ENCODE data around the gene EVA1B.
A peak's percentile ranks its signal among the peaks of the same experiment; 100 is the strongest.

Gene EVA1B

DNA sequence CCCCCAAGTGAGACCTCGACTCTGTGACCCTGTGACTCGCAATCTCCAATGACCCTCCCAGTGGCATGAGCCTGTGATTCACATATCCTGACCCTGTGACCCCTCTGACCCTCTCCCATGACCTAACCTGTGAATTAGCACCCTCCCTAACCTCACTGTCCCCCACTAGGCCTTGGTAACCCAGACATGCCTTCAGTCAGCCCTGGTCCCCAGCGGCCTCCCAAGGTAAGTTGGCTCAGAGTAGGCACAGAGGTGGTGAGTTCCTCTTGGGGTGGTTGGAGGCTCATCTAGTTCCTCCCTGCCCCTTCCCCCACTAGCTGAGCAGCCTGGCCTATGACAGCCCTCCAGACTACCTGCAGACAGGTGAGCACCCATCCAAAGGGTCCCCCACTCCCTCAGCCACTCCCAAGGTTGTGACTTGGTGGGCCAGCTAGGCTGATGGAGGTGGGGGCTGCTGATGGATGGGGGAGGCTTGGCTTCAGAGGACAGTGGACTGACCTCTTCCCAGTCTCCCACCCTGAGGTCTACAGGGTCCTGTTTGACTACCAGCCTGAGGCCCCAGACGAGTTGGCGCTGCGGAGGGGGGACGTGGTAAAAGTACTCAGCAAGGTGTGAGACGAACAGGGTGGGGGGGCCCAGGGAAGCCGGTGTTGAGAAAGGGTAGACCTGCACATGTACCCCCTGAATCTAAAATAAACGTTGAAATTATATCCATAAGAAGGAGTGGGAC, 15.7 kb downstream of the EVA1B start:
- peak in 2 of 3 donors; percentile 26 to 31 for DNase-seq

DNA sequence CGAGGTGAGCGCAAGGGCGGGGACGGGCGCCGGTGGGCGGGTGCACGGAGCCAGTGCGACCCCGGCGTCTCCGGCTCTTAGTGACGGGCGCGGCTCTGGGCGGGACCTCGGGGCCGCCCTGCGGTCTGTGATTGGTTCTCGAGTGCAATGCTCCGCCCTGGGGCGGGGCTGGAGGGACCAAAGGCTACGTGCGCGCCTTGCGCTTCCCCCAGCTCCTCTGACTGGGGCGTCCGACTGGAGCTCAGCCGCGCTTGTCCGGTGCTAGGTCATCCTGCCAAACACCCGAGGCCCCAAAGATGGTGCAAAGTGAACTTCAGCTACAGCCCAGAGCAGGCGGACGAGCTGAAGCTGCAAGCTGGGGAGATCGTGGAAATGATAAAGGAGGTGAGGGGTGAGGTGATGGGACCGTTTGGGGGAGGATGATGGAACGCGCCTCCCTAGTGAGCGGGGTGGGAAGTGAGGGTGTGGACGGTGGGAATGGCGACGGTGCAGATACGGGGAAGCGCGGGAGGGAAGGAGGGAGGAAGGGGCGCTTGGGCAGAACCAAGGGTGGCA, 16.5 kb downstream of the EVA1B start:
- peak; percentile 93 to 97 (median 95) for DNase-seq

DNA sequence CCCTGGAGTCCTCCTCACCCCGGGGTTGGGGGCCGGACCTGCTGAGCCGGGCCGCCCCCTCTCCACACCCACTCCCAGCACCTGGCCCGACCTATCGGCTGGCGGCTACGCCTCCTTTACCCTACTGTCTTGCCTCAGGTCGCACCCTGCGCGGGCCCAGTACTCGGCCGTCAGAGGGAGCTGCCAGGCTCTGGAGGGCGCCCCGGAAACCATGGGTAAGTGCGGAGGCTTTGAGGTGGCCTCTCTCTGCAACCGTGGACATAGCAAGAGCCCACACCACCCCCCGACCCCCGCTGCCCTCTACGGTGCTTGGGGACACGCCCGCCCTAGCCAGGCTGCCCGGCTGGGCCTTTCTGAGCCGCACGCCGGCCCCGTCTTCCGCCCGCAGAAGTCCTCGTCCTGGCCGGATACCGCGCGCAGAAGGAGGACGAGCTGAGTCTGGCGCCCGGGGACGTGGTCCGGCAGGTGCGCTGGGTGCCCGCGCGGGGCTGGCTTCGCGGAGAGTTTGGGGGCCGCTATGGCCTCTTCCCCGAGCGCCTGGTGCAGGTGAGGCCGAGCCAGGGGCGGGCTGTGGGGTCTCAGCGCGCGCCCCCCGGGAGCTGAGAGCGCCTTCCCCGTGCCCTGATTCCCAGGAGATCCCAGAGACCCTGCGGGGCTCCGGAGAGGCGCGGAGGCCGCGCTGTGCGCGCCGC, 17.1 kb downstream of the EVA1B start, which contains the start of gene SH3D21:
TSS of gene SH3D21 (plus strand) at position 159 of the 692 bp plus-strand sequence. CDS start at position 212, 53 bp downstream.
- DNase-seq: peak; percentile 39 to 59 (median 47)

DNA sequence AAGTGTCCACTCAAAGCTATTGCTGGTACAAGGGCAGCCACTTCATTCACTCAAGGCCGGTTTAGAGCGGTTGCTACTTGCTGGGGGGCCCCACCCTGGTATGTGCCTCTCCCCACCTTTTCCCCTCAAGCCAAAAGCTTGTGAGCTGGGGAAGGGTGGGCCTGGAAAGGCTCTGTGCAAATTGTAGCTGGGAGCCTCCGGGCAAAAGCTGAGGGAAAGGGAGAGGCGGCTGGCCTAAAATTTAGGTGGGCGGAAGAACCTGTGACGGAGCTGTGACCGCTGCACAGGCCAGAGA, 17.6 kb downstream of the EVA1B start:
- DNase-seq: no peak

DNA sequence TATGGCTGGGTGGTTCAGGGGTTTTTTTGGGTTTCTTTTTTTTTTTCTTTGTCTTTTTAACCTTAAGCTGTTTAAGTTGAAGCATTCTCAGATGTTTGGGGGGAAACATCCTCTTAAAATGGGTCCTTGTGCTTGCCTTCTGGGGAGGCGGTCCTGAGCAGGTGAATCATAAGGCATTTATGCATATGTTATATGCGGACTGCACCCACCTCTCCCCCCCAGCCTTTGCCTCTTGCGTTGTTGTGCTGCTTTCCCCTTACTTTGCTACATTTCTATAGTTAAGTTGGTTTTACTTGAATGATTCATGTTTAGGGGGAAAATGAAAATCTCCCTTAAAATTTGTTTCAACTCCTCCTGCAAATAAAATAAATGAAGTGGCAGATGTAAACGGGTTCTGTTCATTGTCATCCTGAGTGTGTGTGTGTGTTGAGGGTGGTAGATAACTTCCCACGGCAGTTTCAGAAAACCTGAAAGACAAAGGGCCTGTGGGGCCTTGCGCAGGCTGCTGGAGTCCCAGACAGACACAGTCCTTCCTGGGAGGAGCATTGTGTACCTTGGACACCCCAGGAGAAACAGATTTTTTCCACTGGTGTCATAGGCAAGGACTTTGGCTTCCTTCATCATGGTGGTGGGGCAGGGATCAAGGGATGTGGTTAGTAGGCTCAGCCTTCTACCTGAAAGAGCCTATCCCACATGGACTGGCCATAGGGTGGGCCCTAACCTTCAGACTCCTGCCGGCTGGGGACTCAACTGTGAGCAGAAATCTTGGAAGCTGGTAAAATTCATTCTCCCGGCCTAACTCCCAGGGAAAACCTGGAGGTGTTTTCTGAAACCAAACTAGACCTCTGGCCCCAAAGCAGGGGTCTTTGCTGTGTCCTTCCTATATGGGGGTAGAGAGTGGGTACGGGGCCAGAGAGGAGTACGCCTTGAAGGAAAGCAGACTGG, 18.2 kb downstream of the EVA1B start:
- no peak for DNase-seq

DNA sequence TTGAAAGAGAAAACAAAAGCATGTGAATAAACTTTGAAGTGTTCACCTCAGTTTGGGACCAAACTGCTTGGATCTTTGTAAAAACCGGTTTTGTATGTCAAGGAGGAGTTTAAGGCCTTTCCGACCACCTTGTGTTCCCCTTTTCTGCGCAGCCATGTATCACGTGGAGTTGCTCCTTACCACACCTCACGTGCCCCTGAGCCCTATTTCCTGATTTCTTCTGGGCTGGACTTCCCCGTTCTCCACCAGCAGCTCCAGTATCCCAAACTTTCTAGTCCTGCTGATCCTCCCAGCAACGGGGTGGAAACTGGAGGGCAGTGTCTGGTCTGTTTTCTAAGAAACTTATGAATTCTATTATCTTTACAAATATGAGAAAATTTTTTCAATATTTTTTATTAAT, 18.9 kb downstream of the EVA1B start:
- peak; percentile 86 for DNase-seq

DNA sequence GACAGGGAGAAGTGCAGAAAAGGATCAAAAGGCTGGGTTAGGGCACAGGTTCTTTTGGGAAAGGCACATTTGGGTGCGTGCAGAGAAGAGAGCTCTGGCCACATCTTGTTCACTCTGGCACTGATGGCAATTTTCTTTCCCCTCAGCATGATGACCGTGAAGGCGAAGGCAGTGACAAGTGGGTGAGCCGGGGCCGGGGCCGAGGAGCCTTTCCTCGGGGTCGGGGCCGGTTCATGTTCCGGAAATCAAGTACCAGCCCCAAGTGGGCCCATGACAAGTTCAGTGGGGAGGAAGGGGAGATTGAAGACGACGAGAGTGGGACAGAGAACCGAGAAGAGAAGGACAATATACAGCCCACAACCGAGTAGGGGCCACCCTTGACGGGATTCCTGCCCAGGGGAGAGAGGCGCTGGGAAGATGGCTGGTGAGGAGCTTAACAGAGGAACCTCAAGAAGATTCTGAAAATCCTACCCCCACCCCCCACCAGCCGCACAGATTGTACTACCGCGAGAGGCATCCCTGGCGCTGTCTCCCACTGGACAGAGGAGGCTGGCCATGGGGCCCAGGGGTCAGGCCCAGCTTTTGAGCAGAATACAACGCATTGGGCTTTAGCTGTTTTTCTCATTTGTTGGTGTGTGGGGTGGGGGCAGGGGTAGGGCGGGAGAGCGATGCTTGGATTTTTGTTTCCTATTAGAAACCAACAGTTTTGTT, 19.6 kb downstream of the EVA1B start:
- no peak for DNase-seq

DNA sequence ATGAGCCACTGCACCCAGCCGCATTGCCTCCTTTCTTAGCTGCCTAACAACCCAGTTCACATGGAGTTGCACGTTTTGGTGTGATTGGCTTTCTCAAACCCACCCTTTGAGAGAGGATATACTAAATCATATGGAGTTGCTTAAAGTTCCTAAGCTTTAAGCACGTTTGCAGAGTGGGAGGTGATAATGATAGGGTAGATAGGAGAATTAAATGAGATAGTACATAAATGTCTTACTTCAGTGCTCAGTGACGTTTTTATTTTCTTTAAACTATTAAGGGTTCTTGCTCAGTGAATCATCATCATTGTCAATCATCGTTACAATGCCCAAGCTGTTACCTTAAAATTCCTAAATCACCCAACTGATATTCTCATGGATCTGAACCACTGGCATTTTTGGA, 20.2 kb downstream of the EVA1B start:
- DNase-seq: no peak

DNA sequence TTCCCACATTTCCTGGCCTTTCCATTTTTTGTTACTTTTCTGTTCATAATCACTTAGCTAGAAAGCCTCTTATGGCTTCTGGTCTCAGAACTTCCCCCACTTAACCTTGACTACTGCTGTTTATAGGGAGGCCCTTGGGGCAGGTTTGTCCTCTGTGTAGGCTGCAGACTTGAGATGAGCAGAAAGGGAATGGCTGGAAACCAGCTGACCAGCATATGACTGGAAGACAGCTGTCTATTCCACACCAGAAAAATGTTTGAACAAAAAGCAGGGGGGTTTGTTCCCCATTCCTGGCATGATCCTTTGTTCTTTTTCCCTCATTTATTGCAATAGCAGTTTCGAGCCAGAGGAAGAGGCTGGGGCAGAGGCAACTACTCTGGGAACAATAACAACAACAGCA, 22.2 kb downstream of the EVA1B start:
- no peak for DNase-seq

DNA sequence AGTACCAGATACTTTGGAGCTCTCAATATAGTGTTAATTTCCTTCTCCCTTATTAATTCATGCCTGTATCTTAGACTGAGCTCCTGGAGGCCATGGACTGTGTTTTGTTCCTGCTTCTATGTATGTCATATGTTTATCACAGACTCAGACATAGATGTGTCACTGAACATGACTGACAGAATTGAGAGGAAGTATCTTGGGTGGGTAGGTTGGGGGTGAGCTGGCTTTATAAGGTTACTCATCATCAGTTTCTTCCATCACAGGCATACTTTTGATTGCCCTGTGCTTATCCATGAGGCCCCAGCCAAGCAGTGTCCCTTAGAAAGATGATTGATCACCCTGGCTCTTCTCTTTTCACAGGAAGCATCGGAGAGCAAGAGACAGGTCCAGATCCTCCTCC, 22.9 kb downstream of the EVA1B start:
- DNase-seq: peak; percentile 74 to 90 (median 87)

DNA sequence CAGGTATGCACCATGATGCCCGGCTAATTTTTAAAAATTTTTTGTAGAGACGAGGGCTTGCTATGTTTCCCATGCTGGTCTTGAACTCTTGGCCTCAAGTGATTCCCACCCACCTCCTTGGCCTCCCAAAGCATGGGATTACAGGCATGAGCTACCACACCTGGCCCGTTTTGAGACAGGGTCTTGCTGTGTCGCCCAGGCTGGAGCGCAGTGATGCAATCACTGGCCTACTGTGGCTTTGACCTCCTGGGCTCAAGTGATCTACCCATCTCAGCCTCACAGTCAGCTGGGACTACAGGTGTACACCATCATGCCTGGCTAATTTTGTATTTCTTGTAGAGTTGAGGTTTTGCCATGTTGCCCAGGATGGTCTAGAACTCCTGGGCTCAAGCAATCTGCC, 24.8 kb downstream of the EVA1B start:
- no peak for DNase-seq

DNA sequence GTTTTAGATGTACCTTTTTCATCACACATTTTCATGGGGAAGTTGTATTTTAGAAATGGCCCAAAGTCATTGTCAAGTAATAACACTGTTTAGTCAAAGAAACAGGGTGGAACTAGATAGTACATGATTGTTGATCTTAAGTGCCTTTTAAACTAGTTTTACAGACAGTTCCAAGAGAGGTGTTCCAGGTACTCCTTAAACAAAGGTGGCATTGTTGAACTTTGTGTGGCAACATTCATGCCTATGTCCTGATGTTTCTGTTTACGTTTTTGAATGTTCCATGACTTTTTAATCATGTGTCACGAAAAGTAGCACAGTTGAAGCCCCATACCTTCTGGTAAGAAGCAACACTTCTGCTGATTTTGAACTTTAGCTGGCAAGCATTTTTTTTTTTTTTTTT, 26.4 kb downstream of the EVA1B start:
- DNase-seq: no peak

DNA sequence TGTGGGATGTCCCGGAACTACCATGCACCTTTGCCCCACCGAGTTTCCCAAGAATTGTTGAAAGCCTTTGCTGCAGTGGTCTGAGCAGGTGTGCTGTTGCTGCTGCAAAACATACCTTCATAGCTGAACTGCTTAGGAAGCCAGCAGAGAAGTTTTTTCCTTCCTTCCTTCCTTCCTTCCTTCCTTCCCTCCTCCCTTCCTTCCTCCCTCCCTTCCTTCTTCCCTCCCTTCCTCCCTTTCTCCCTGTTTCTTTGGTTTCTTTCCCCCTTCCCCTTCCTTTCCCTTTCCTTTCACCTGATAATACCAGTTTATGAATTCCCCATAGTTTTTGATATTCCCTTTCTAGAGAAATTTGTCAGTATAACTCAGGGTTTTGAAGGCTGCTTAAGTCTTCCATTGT, 28.1 kb downstream of the EVA1B start:
- no peak for DNase-seq

DNA sequence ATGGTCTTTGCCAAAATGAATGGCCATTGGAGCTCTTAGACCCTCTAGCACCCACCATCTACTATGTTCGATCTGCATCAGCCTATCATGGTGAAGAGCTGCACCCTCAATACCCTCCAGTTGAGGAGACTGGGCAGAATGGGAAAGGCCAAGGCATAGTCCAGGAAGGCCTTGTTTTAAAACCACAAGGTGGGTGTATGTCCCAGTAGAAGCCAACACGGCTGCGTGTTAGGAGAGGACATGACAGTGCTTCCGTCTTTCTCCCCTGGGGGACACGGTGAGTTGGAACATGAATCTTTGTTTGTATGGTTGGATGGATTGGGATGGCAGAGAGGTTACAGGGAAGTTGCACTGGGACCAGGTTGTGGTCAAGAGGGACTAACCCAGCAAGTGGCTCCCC, 35.9 kb downstream of the EVA1B start:
- DNase-seq: no peak

DNA sequence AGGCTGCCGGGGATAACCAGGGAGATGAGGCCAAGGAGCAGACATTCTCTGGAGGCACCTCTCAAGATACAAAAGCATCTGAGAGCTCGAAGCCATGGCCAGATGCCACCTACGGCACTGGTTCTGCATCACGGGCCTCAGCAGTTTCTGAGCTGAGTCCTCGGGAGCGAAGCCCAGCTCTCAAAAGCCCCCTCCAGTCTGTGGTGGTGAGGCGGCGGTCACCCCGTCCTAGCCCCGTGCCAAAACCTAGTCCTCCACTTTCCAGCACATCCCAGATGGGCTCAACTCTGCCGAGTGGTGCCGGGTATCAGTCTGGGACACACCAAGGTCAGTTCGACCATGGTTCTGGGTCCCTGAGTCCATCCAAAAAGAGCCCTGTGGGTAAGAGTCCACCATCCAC, 36.6 kb downstream of the EVA1B start:
- DNase-seq: no peak

DNA sequence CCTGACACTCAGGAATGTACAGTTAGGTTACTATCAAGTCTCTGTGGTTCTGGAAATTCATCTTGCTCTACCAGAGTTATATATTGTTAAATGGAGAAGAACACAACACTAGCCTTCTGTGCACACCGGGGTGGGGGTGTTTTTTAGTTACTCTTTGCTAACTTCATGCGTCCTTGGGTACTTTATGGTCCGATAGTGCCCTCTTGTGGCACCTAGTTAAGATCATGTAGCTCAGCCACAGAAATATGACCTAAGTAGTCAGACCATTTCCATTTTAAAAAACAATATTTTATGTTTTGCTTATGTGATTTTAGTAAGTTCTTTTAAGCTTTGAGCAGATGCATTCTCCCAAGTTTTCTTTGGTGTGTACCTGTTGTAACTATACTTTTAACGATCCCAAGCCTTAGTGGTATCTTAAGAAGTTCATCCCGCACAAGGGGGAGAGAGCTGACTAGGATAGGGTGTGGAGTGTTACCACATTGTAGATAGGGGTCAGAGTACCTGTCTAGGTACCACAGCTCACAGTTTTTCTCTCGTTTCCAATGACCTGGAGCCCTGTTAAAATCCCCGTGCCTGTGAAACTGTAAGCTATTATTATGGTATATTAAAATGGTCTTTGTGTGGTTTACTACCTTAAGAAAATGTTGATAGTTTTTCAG, 37.9 kb downstream of the EVA1B start:
- peak; percentile 87 to 92 (median 90) for DNase-seq

DNA sequence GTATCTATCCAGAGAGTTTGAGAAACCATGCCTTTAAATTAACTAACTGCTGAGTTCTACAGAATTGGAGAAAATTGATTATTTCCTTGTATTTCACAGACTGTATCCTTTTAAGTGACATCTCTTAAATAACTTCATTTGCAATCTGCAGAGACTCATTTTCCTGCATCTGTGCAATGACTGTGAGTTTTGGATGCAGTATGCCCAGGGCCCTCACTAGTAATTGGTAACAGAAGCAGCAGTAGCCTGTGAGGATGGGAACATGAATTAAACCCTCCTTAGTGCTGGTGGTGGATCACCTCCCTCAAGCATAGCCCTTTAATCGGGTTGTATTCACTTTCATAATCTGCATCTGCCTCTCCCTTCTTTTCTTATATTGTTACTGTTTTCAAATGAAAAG, 38.9 kb downstream of the EVA1B start:
- no peak for DNase-seq

DNA sequence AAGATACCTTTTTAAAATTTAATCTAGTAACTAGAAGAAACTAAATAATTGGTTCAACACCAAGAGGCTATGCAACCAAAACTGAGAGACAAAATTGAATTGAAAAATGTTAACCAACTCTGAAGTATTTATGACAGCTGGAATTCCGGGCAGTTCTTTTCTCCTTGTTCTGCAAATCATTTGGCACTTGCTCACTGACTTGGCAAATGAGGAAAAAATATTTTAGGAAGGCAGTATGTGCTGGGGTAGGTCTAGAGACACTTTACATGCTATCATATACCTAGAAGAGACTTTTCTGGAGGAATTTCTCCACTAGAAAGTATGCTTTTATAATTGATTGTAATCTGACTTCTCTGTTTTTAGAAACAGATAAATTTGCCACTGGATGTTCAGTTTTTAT, 39.4 kb downstream of the EVA1B start:
- no peak for DNase-seq

DNA sequence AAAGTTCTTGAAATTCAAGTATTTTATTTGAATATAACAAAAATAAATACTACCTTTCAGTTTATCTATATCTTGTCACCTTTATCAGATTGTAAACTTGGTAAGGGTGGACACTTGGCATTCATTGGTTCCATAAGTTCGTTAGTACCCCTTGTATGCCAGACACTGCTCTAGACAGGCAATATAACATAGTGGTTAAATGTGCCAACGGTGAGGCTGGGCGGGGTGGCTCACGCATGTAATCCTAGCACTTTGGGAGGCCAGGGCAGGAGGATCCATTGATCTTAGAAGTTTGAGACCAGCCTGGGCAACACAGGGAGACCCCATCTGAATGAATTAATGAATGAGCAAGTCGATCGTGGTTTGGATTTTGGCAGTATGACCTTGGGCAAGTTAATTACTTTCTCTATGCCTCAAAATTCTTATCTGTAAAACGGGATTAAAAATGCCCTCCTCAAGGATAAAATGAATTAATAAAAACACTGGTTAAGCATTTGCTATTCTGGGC, 43.6 kb downstream of the EVA1B start:
- no peak for DNase-seq

DNA sequence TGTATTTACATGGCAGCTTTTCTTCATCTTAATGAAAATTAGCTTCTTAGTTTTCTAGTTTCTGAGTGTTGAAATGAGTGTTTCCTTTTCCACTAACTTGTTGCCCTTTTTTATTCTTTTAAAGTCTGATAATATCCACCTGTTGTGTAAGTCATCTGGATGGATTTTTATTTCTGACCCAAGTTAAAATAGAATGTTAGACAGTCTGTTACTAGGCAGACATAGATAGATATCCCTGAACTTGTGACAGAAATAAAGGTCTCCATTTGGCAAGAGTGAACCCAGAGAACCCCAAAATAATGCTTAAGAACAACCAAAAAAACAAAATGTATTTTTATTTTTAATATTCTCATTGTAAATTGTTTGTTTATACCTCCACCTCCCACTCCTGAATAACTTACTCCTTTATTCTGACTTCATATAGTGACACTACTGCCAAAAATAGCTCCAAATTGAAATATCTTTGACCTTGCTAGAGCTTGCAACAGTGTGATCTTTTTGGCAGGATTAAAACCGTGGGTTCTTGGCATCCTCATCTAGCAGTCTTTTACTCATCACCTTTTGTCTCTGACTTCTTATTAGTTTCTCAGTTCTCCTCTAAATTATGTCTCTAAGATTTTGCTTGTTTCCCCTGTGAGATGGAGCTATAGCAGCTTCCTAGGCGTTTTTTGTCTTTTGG, 44.2 kb downstream of the EVA1B start:
- DNase-seq: no peak

DNA sequence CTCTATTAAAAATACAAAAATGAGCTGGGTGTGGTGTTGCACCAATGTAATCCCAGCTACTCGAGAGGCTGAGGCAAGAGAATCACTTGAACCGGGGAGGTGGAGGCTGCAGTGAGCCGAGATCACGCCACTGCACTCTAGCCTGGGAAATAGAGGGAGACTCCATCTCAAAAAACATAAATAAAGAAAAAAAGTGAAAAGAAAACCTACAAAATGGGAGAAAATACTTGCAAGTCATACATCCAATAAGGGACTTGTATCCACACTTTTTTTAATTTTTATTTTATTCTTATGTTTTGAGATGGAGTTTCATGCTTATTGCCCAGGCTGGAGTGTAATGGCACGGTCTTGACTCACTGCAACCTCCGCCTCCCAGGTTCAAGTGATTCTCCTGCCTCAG, 46.8 kb downstream of the EVA1B start:
- no peak for DNase-seq

Data from suppressor macrophage treated with lipopolysaccharide for 1 hour (primary cell).